ENCODE measurements around the gene RIMS4.

Gene RIMS4

GRCh38 chr20:44759595-44759994, 50.8 kb downstream of the RIMS4 start:
- DNase-seq (ENCODE audit: low read depth), result no peak
- H3K4me3 ChIP-seq (ENCODE audit: low read length), result no peak overlapping the region
- TF ChIP-seq CTCF (IDR thresholded peaks at IDR 0.05; ENCODE audit: insufficient read depth, low read depth, low read length, missing control alignments), result no peak

GRCh38 chr20:44758247-44759101, 51.9 kb downstream of the RIMS4 start:
- DNase-seq (ENCODE audit: low read depth), result no peak
- no peak for TF ChIP-seq CTCF (IDR thresholded peaks at IDR 0.05; ENCODE audit: insufficient read depth, low read depth, low read length, missing control alignments)
- no peak overlapping the region for H3K4me3 ChIP-seq (ENCODE audit: low read length)

GRCh38 chr20:44756956-44757355, 53.4 kb downstream of the RIMS4 start:
- no peak for DNase-seq (ENCODE audit: low read depth)
- no peak overlapping the region for H3K4me3 ChIP-seq (ENCODE audit: low read length)
- TF ChIP-seq CTCF (IDR thresholded peaks at IDR 0.05; ENCODE audit: insufficient read depth, low read depth, low read length, missing control alignments), result no peak

GRCh38 chr20:44756011-44756688, 54.2 kb downstream of the RIMS4 start:
- no peak for TF ChIP-seq CTCF (IDR thresholded peaks at IDR 0.05; ENCODE audit: insufficient read depth, low read depth, low read length, missing control alignments)
- no peak overlapping the region for H3K4me3 ChIP-seq (ENCODE audit: low read length)
- no peak for DNase-seq (ENCODE audit: low read depth)

GRCh38 chr20:44754554-44754953, 55.8 kb downstream of the RIMS4 start:
- no peak overlapping the region for H3K4me3 ChIP-seq (ENCODE audit: low read length)
- TF ChIP-seq CTCF (IDR thresholded peaks at IDR 0.05; ENCODE audit: insufficient read depth, low read depth, low read length, missing control alignments), result no peak
- no peak for DNase-seq (ENCODE audit: low read depth)

- TF ChIP-seq CTCF (IDR thresholded peaks at IDR 0.05; ENCODE audit: insufficient read depth, low read depth, low read length, missing control alignments), result no peak
Observed at GRCh38 chr20:44752099-44752931, 58.0 kb downstream of the RIMS4 start.

More at GRCh38 chr20:44752099-44752931, 58.0 kb downstream of the RIMS4 start:
- H3K4me3 ChIP-seq (ENCODE audit: low read length), result no peak overlapping the region
- no peak for DNase-seq (ENCODE audit: low read depth)
